GM04504 (cell line): ENCODE results near the gene THUMPD2.

Experiments
- DNase-seq: peaks from one replicate; pipeline ENCODE4 v3.0.0-alpha.2; 2012; ENCODE audit warnings: low read depth

Gene THUMPD2

GRCh38 chr2:39755466-39755865, 23.6 kb downstream of the THUMPD2 start:
- no peak for DNase-seq

- DNase-seq: no peak
These were observed 35.7 kb downstream of the THUMPD2 start for GRCh38 chr2:39743269-39743776.

GRCh38 chr2:39741871-39742270, 37.2 kb downstream of the THUMPD2 start:
- no peak for DNase-seq

GRCh38 chr2:39739386-39739785, 39.7 kb downstream of the THUMPD2 start:
- no peak for DNase-seq

GRCh38 chr2:39738936-39739335, 40.1 kb downstream of the THUMPD2 start:
- DNase-seq: no peak

- DNase-seq: peak; percentile 31
These were observed 41.4 kb downstream of the THUMPD2 start for GRCh38 chr2:39737661-39738060.

GRCh38 chr2:39736640-39737039, 42.4 kb downstream of the THUMPD2 start:
- DNase-seq: peak; percentile 78

- DNase-seq: no peak
These were observed 43.4 kb downstream of the THUMPD2 start for GRCh38 chr2:39735648-39736047.

GRCh38 chr2:39734445-39734844, 44.6 kb downstream of the THUMPD2 start:
- no peak for DNase-seq

- no peak for DNase-seq
These were observed 45.9 kb downstream of the THUMPD2 start for GRCh38 chr2:39733070-39733674.

GRCh38 chr2:39732482-39732881, 46.6 kb downstream of the THUMPD2 start:
- DNase-seq: no peak

- DNase-seq: no peak
These were observed 47.5 kb downstream of the THUMPD2 start for GRCh38 chr2:39731546-39731945.

- DNase-seq: no peak
These were observed 48.3 kb downstream of the THUMPD2 start for GRCh38 chr2:39730685-39731302.

- DNase-seq: no peak
These were observed 48.8 kb downstream of the THUMPD2 start for GRCh38 chr2:39730276-39730675.

GRCh38 chr2:39728941-39729351, 50.1 kb downstream of the THUMPD2 start:
- DNase-seq: no peak

- peak; percentile 47 for DNase-seq
These were observed 51.0 kb downstream of the THUMPD2 start for GRCh38 chr2:39728085-39728484.

- no peak for DNase-seq
These were observed 53.7 kb downstream of the THUMPD2 start for GRCh38 chr2:39725401-39725800.

- DNase-seq: no peak
These were observed 54.3 kb downstream of the THUMPD2 start for GRCh38 chr2:39724828-39725144.

- DNase-seq: no peak
These were observed 54.9 kb downstream of the THUMPD2 start for GRCh38 chr2:39723946-39724827.

GRCh38 chr2:39723497-39723896, 55.6 kb downstream of the THUMPD2 start:
- DNase-seq: no peak

GRCh38 chr2:39720970-39721369, 58.1 kb downstream of the THUMPD2 start:
- DNase-seq: no peak

- no peak for DNase-seq
These were observed 59.7 kb downstream of the THUMPD2 start for GRCh38 chr2:39719317-39719716.

- DNase-seq: no peak
These were observed 60.6 kb downstream of the THUMPD2 start for GRCh38 chr2:39718483-39718882.
